NT2/D1 (cell line): ENCODE results near the gene MYO3B.

Experiments
- DNase-seq: peaks from one replicate; pipeline ENCODE4 v3.0.0-alpha.2; 2011; ENCODE audit warnings: low read depth, low spot score
- H3K27me3 ChIP-seq: 2 replicates; pipeline ENCODE4 v1.6.0; 2011; ENCODE audit warnings: mild to moderate bottlenecking; ENCODE audit not compliant: insufficient read length, insufficient read depth
- H3K36me3 ChIP-seq: 2 replicates; pipeline ENCODE4 v1.6.1; 2011; ENCODE audit warnings: mild to moderate bottlenecking, low read length, mixed read lengths; ENCODE audit not compliant: insufficient read depth, insufficient read length
- H3K4me1 ChIP-seq: 2 replicates; pipeline ENCODE4 v1.5.1; 2011; ENCODE audit not compliant: insufficient read depth, insufficient read length
- H3K4me3 ChIP-seq: 2 replicates; pipeline ENCODE4 v1.5.1; 2011; ENCODE audit warnings: low read depth; ENCODE audit not compliant: insufficient read length
- H3K9ac ChIP-seq: 2 replicates; pipeline ENCODE4 v1.6.0; 2011; ENCODE audit warnings: low read depth; ENCODE audit not compliant: insufficient read length
- H3K9me3 ChIP-seq: 2 replicates; pipeline ENCODE4 v1.5.1; 2011; ENCODE audit warnings: mild to moderate bottlenecking, low read length; ENCODE audit not compliant: insufficient read depth
- SUZ12 ChIP-seq: IDR thresholded peaks from 2 replicates; pipeline ENCODE4 v1.6.1; 2011; ENCODE audit not compliant: insufficient read length, insufficient read depth; ENCODE audit errors: extremely low read depth
- YY1 ChIP-seq: IDR thresholded peaks from 2 replicates; pipeline ENCODE4 v1.6.1; 2011; ENCODE audit not compliant: insufficient read length, insufficient read depth
- ZNF274 ChIP-seq: IDR thresholded peaks from 2 replicates; pipeline ENCODE4 v1.6.1; 2011; ENCODE audit warnings: mild to moderate bottlenecking, low read depth, low read length

Gene MYO3B

GRCh38 chr2:170485254-170486026, 307.5 kb downstream of the MYO3B start:
- TF ChIP-seq YY1 = no peak
- TF ChIP-seq SUZ12 = no peak
- no peak for TF ChIP-seq ZNF274
- H3K4me3 ChIP-seq = no peak overlapping the region

GRCh38 chr2:170486730-170487129, 308.8 kb downstream of the MYO3B start:
- Histone ChIP-seq H3K9ac (no peak overlapping the region), H3K4me1 (no peaks in the 10 kb centered on the region), H3K36me3 (no peaks in the 10 kb centered on the region), H3K27me3 (no peaks in the 10 kb centered on the region), H3K9me3 (no peaks in the 10 kb centered on the region), H3K4me3 (no peak overlapping the region)
- TF ChIP-seq ZNF274 (no peak), YY1 (no peak), SUZ12 (no peak)
- no peak for DNase-seq

More at GRCh38 chr2:170485254-170486026, 307.5 kb downstream of the MYO3B start:
- H3K9ac ChIP-seq = no peak overlapping the region
- H3K9me3 ChIP-seq = no peaks in the 10 kb centered on the region
- no peaks in the 10 kb centered on the region for H3K27me3 ChIP-seq
- no peaks in the 10 kb centered on the region for H3K4me1 ChIP-seq
- H3K36me3 ChIP-seq = no peaks in the 10 kb centered on the region
- DNase-seq = no peak

- Histone ChIP-seq H3K9ac (no peak overlapping the region), H3K4me3 (no peak overlapping the region), H3K27me3 (no peaks in the 10 kb centered on the region), H3K9me3 (no peaks in the 10 kb centered on the region), H3K36me3 (no peaks in the 10 kb centered on the region), H3K4me1 (no peaks in the 10 kb centered on the region)
- TF ChIP-seq ZNF274 (no peak), SUZ12 (no peak), YY1 (no peak)
- DNase-seq = no peak
Measured at GRCh38 chr2:170488807-170489206, 310.9 kb downstream of the MYO3B start.

- no peak for DNase-seq
- H3K27me3 ChIP-seq = no peaks in the 10 kb centered on the region
- no peaks in the 10 kb centered on the region for H3K4me1 ChIP-seq
- H3K9me3 ChIP-seq = no peaks in the 10 kb centered on the region
- H3K36me3 ChIP-seq = no peaks in the 10 kb centered on the region
- no peak overlapping the region for H3K9ac ChIP-seq
- TF ChIP-seq ZNF274 = no peak
- no peak for TF ChIP-seq YY1
- no peak for TF ChIP-seq SUZ12
- no peak overlapping the region for H3K4me3 ChIP-seq
Measured at GRCh38 chr2:170492010-170492409, 314.1 kb downstream of the MYO3B start.

- Histone ChIP-seq H3K9ac (no peak overlapping the region), H3K4me1 (no peaks in the 10 kb centered on the region), H3K36me3 (no peaks in the 10 kb centered on the region), H3K4me3 (no peak overlapping the region), H3K9me3 (no peaks in the 10 kb centered on the region), H3K27me3 (no peaks in the 10 kb centered on the region)
- TF ChIP-seq YY1 (no peak), ZNF274 (no peak), SUZ12 (no peak)
- no peak for DNase-seq
Measured at GRCh38 chr2:170493426-170494097, 315.6 kb downstream of the MYO3B start.

GRCh38 chr2:170495896-170496295, 317.9 kb downstream of the MYO3B start:
- no peak overlapping the region for H3K4me3 ChIP-seq
- H3K9me3 ChIP-seq = no peaks in the 10 kb centered on the region
- H3K36me3 ChIP-seq = no peaks in the 10 kb centered on the region
- H3K9ac ChIP-seq = no peak overlapping the region
- no peaks in the 10 kb centered on the region for H3K4me1 ChIP-seq
- H3K27me3 ChIP-seq = no peaks in the 10 kb centered on the region
- TF ChIP-seq YY1 (no peak), ZNF274 (no peak), SUZ12 (no peak)
- DNase-seq = no peak

- H3K4me1 ChIP-seq = no peaks in the 10 kb centered on the region
- no peaks in the 10 kb centered on the region for H3K36me3 ChIP-seq
- H3K9me3 ChIP-seq = no peaks in the 10 kb centered on the region
- no peak for DNase-seq
- H3K4me3 ChIP-seq = no peak overlapping the region
- H3K27me3 ChIP-seq = no peaks in the 10 kb centered on the region
- no peak overlapping the region for H3K9ac ChIP-seq
- no peak for TF ChIP-seq ZNF274
- TF ChIP-seq SUZ12 = no peak
- TF ChIP-seq YY1 = no peak
Measured at GRCh38 chr2:170498619-170499018, 320.7 kb downstream of the MYO3B start.
